ENCODE measurements around the gene MATK.

Gene MATK

GRCh38 chr19:3784607-3785450 lies 1.4 kb downstream of the MATK start:
- Mint-ChIP-seq H3K9me3 (peaks cover 14% of the 10 kb centered on the region), H3K27ac (no peak overlapping the region), H3K4me3 (peak overlapping the region; percentile 33), H3K36me3 (peaks cover 15% of the 10 kb centered on the region), H3K27me3 (peaks cover 22% of the 10 kb centered on the region), H3K4me1 (peaks cover 23% of the 10 kb centered on the region)
- no peak for ATAC-seq

GRCh38 chr19:3783660-3784584 lies 2.3 kb downstream of the MATK start:
- peaks cover 14% of the 10 kb centered on the region for H3K9me3 Mint-ChIP-seq
- H3K4me1 Mint-ChIP-seq = peaks cover 17% of the 10 kb centered on the region
- peak; percentile 22 for ATAC-seq
- H3K27me3 Mint-ChIP-seq = peaks cover 22% of the 10 kb centered on the region
- H3K36me3 Mint-ChIP-seq = peaks cover 15% of the 10 kb centered on the region
- H3K4me3 Mint-ChIP-seq = no peak overlapping the region
- H3K27ac Mint-ChIP-seq = no peak overlapping the region

GRCh38 chr19:3782903-3783302 lies 3.3 kb downstream of the MATK start:
- peaks cover 22% of the 10 kb centered on the region for H3K27me3 Mint-ChIP-seq
- no peak overlapping the region for H3K4me3 Mint-ChIP-seq
- no peak for ATAC-seq
- H3K27ac Mint-ChIP-seq = no peak overlapping the region
- peaks cover 15% of the 10 kb centered on the region for H3K4me1 Mint-ChIP-seq
- peaks cover 15% of the 10 kb centered on the region for H3K36me3 Mint-ChIP-seq
- peaks cover 14% of the 10 kb centered on the region for H3K9me3 Mint-ChIP-seq

- Mint-ChIP-seq H3K9me3 (peaks cover 14% of the 10 kb centered on the region), H3K4me3 (no peak overlapping the region), H3K27me3 (peaks cover 22% of the 10 kb centered on the region), H3K4me1 (peaks cover 15% of the 10 kb centered on the region), H3K36me3 (peaks cover 15% of the 10 kb centered on the region), H3K27ac (no peak overlapping the region)
- no peak for ATAC-seq
Observed at GRCh38 chr19:3782330-3782729, 3.9 kb downstream of the MATK start.

GRCh38 chr19:3781603-3782002 lies 4.6 kb downstream of the MATK start:
- Mint-ChIP-seq H3K9me3 (peaks cover 17% of the 10 kb centered on the region), H3K4me1 (peaks cover 15% of the 10 kb centered on the region), H3K27ac (no peak overlapping the region), H3K36me3 (peaks cover 15% of the 10 kb centered on the region), H3K4me3 (no peak overlapping the region), H3K27me3 (peaks cover 22% of the 10 kb centered on the region)
- ATAC-seq = no peak

GRCh38 chr19:3780786-3781304 lies 5.3 kb downstream of the MATK start:
- H3K36me3 Mint-ChIP-seq = peaks cover 15% of the 10 kb centered on the region
- peaks cover 24% of the 10 kb centered on the region for H3K9me3 Mint-ChIP-seq
- no peak overlapping the region for H3K4me3 Mint-ChIP-seq
- H3K4me1 Mint-ChIP-seq = peaks cover 15% of the 10 kb centered on the region
- no peak overlapping the region for H3K27ac Mint-ChIP-seq
- peaks cover 22% of the 10 kb centered on the region for H3K27me3 Mint-ChIP-seq
- ATAC-seq = no peak

GRCh38 chr19:3778899-3779723 lies 7.1 kb downstream of the MATK start:
- H3K4me3 Mint-ChIP-seq = no peak overlapping the region
- no peak overlapping the region for H3K27ac Mint-ChIP-seq
- ATAC-seq = no peak
- peaks cover 15% of the 10 kb centered on the region for H3K36me3 Mint-ChIP-seq
- H3K4me1 Mint-ChIP-seq = no peaks in the 10 kb centered on the region
- peaks cover 24% of the 10 kb centered on the region for H3K9me3 Mint-ChIP-seq
- H3K27me3 Mint-ChIP-seq = peaks cover 20% of the 10 kb centered on the region

GRCh38 chr19:3778104-3778867 lies 7.9 kb downstream of the MATK start:
- Mint-ChIP-seq H3K27me3 (peaks cover 20% of the 10 kb centered on the region), H3K9me3 (peaks cover 24% of the 10 kb centered on the region), H3K36me3 (peaks cover 15% of the 10 kb centered on the region), H3K27ac (no peak overlapping the region), H3K4me1 (no peaks in the 10 kb centered on the region), H3K4me3 (no peak overlapping the region)
- peak; percentile 25 for ATAC-seq

- Mint-ChIP-seq H3K27ac (no peak overlapping the region), H3K4me1 (no peaks in the 10 kb centered on the region), H3K36me3 (peaks cover 3% of the 10 kb centered on the region), H3K9me3 (peaks cover 13% of the 10 kb centered on the region), H3K4me3 (no peak overlapping the region), H3K27me3 (peaks cover 9% of the 10 kb centered on the region)
- no peak for ATAC-seq
Observed at GRCh38 chr19:3776479-3777040, 9.6 kb downstream of the MATK start.

GRCh38 chr19:3775831-3776230 lies 10.3 kb downstream of the MATK start:
- peaks cover 6% of the 10 kb centered on the region for H3K36me3 Mint-ChIP-seq
- peaks cover 10% of the 10 kb centered on the region for H3K9me3 Mint-ChIP-seq
- H3K4me1 Mint-ChIP-seq = no peaks in the 10 kb centered on the region
- H3K27me3 Mint-ChIP-seq = peaks cover 9% of the 10 kb centered on the region
- no peak overlapping the region for H3K4me3 Mint-ChIP-seq
- ATAC-seq = no peak
- H3K27ac Mint-ChIP-seq = no peak overlapping the region

GRCh38 chr19:3775374-3775711 lies 10.8 kb downstream of the MATK start:
- Mint-ChIP-seq H3K27ac (no peak overlapping the region), H3K27me3 (peaks cover 9% of the 10 kb centered on the region), H3K4me3 (no peak overlapping the region), H3K4me1 (no peaks in the 10 kb centered on the region), H3K36me3 (peaks cover 6% of the 10 kb centered on the region), H3K9me3 (peaks cover 10% of the 10 kb centered on the region)
- no peak for ATAC-seq

- H3K4me1 Mint-ChIP-seq = no peaks in the 10 kb centered on the region
- H3K4me3 Mint-ChIP-seq = no peak overlapping the region
- ATAC-seq = no peak
- H3K36me3 Mint-ChIP-seq = peaks cover 10% of the 10 kb centered on the region
- H3K9me3 Mint-ChIP-seq = peaks cover 10% of the 10 kb centered on the region
- no peak overlapping the region for H3K27ac Mint-ChIP-seq
- H3K27me3 Mint-ChIP-seq = peaks cover 9% of the 10 kb centered on the region
Observed at GRCh38 chr19:3774621-3775373, 11.4 kb downstream of the MATK start.

GRCh38 chr19:3773814-3774515 lies 12.2 kb downstream of the MATK start:
- ATAC-seq = no peak
- Mint-ChIP-seq H3K27ac (no peak overlapping the region), H3K36me3 (peaks cover 16% of the 10 kb centered on the region), H3K4me1 (no peaks in the 10 kb centered on the region), H3K9me3 (peaks cover 10% of the 10 kb centered on the region), H3K4me3 (no peak overlapping the region), H3K27me3 (peaks cover 9% of the 10 kb centered on the region)

Data from stimulated activated memory B cell treated with anti-CD40 and anti-IgM and Interleukin-4, amounts not matched to agents 10 μg/mL and 1 μg/mL and 100 μg/mL, for 72 hours (primary cell).